ENCODE data around the gene CPNE5.
A peak's percentile ranks its signal among the peaks of the same experiment; 100 is the strongest.
"Not testable (repeated sequence)": the region's sequence is repeated elsewhere in the genome, so short reads cannot be mapped to it uniquely, and the experiment has no call there.

Gene CPNE5

DNA sequence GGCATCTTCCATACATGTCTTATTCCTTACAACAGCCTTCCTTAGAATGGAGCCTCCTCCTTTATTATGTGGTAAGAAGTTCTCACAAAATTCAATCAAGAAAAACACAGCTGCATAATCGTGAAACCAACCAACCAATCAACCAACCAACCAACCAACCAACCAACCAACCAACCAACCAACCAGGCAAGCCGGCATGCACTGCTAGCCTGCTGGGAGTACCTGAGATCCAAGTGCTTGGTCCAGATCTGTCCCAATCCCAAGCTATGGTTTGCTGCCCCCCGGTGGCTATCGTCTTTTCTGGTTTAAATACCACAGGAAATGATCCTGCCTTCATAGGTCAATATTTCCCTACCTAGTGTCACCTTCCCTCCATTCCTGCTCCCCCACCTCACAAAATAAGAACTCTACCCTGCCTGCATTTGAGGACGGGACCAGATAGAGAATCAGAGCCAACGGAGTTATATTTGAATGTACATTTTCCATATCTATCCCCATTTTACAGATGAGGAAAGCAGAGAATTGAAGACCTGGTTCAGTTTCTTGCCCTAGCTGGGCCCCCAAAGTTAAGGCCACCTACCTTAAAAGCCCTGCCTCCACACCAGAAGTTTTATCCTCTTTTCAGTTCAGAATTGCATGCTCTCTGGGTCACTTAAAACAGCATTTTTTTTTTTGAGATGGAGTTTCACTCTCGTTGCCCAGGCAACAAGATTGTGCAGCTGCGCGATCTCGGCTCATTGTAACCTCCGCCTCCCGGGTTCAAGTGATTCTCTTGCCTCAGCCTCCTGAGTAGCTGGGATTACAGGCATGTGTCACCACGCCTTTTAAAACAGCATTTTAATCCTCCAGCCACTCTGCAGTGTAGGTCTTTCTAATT lies 114.5 kb downstream of the CPNE5 start:
- intact Hi-C loops (cut with DNase I): no loop called here
- peak in 41 of 42 donors; percentile 28 to 83 (median 58) for DNase-seq

DNA sequence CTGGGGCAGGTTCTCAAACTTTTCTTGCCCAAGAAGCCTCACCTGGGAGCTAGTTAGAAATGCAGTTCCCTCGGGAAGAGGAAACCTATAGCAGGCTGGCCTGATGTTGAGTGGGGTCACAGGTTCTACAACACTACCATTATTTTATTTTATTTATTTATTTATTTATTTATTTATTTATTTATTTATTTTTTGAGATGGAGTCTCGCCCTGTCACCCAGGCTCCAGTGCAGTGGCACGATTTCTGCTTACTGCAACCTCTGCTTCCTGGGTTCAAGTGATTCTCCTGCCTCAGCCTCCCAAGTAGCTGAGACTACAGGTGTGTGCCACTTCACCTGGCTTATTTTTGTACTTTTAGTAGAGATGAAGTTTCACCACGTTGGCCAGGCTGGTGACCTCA lies 115.3 kb downstream of the CPNE5 start:
- DNase-seq; intact Hi-C loops (cut with DNase I): not testable (repeated sequence)

DNA sequence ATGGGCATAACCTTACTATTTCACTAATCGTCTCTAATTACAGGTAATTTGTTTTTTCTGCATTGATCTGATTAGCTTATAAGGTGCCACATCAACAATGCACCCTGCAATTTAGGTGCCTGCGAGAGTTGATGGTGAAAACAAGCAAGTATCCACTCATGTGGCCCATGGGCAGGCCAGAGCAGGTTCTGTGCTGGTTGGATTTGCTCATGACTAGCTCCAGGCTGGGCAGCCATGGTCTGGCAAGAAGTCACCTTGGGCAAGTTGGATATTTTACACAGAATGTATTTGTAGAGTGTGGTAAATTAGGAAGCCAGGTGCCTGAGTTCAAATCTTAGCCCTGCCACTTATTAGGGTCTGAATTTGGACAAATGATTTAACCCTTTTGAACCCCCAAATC lies 116.4 kb downstream of the CPNE5 start:
- no peak for DNase-seq
- intact Hi-C loops (cut with DNase I): no loop called here

DNA sequence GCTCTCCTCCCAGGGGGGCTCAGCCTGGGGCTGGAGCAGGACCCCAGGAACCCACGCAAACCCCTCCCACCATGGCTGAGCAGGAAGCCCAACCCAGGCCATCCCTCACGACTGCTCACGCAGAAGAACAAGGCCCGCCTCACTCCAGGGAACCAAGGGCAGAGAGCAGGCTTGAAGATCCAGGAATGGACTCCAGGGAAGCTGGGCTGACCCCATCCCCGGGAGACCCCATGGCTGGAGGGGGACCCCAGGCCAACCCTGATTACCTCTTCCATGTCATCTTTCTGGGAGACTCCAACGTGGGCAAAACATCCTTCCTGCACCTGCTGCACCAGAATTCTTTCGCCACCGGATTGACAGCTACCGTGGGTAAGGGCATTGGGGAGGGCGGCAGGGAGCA lies 116.9 kb downstream of the CPNE5 start:
- DNase-seq: no peak
- intact Hi-C loops (cut with DNase I): no loop called here

DNA sequence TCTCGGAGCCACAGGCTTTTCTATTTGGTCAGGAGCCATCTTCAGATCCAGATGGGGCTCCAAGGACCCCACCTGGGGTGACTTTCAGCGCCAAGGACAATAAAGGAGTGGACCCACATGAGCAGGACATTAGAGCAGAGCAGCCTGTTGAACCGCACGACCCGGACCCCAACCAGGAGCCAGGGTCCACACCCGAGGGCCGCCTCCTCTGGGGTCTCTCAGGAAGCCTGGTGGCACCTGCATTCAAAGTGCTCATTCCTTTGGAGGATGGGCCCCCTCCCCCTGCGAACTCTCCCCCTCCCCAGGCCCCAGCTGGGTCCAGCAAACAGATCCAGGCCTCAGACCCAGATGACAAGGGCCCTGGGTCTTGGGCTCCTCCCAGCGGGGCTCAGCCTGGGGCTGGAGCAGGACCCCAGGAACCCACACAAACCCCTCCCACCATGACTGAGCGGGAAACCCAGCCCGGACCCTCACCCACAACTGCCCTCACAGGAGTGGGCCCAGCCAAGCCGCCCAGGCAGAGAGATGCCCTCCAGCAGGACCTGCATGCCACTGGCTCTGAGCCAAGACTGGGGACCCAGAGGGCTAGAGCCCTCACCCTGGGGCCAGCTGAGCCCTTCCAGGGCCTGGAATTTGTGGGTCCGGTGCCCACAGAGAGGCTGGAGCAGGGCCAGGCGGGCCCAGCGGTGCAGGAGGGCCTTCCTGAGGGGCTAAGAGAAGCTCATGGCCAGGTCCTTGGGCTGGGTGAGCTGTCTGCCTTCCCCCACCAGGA lies 117.7 kb downstream of the CPNE5 start:
- intact Hi-C loops (cut with DNase I): no loop called here
- no peak for DNase-seq

DNA sequence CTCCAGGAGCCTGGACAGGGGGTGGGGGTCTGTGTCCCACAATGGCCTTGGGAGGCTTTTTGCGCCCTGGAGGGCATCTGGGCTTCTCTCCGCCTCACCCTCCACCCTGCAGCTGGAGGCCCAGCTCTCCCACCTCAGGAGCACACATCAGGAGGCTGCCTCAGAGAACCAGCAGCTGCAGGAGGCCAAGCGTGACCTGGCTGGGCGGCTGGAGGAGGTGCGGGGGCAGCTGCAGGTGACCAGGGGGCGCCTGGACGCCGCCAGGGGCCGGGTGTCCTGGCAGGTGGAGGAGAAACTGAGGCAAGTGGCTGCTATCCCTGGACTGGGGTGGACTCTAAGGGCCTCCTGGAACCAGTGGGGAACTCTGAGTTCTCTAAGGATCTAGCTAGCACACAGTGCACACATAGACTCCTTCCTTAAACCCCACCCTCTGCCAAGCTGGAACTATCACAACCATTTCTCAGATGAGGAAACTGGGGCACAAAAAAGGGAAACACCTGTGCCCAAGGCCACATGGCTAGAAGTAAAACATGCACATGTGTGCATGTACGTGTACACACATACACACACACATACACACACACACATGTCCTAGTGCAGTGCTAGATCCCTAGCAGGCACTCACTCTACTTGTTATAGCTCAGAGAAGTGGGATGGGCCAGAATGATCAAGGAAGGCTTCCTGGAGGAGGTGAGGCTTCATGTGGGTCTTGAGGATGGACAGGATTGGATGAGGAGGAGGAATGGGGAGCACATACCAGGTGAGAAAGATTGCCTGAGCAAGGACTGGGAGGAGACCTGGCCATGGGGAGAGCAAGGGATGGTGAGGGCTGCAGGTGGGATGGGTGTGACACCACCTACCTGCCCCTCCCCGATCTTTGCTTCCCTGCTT lies 118.7 kb downstream of the CPNE5 start:
- DNase-seq: peak in 1 of 42 donors; percentile 3
- intact Hi-C loops (cut with DNase I): no loop called here

DNA sequence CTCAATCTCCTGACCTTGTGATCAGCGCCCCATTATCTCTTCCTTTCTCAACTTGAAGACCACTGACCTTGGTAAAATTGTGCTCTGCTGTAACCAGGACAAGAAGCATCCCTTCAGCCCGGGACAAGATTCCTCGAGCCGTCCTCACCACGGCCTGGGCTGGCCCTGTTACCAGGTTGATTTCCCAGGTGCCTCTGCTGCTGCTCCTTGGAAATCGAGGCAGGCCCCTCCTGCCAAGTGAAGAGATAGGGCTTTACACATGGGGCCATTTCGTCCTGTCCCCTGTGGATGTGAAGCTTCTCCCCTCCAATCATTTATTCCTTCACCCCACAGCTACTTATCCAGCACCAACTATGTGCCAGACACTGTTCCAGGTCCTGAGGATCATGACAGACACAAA lies 120.1 kb downstream of the CPNE5 start:
- intact Hi-C loops (cut with DNase I): no loop called here

DNA sequence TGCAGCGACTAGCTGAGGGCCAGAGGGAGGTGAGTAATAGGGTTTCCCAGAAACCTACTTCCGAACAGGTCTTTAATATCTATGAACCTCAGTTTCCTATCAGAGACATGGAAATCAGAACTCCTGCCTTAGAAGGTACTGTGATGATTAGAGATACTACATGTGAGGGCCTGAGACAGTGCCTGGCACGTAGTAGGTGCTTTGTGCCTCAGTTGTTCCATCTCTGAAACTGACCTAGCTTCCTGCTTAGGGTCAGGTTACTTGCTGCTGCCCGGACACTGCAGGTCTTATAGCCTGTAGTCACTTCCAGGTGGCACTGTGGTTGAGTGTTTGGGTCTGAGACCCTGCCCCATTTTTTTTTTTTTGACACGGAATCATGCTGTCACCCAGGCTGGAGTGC lies 120.7 kb downstream of the CPNE5 start:
- intact Hi-C loops (cut with DNase I): no loop called here
- no peak for DNase-seq

More for the DNA sequence above, 120.1 kb downstream of the CPNE5 start:
- peak in 1 of 42 donors; percentile 14 for DNase-seq

DNA sequence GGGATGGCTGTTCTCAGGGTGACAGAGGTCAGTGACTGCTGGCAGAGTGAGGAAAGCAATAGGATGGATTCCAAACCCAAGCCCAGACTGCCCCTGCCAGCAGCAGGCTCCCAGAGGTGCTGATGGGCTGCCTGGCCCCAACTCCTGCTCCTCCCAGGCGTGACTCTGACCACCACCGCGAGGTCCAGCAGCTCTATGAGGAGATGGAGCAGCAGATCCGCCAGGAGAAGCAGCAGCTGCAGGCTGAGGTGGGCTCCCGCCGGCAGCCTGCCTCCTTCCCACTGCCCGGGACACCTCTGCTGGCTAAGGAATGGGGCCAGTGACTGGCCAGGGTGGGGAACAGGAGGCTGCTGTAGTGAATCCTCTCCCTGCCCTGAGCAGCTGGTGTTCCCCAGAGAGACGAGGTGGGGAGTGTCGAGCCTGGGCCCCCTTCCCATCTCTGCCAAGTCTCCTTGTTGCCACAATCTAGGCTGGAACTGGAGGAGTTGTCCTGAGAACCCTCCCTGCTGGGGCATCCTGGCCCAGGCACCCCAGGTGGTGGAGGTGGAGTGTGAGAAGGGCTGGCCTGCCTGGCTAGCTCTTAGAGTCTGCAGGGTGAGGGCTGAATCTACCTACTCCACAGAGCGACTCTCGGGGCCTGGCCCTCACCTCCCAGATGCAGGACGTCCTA lies 121.2 kb downstream of the CPNE5 start:
- intact Hi-C loops (cut with DNase I): no loop called here
- DNase-seq: no peak

DNA sequence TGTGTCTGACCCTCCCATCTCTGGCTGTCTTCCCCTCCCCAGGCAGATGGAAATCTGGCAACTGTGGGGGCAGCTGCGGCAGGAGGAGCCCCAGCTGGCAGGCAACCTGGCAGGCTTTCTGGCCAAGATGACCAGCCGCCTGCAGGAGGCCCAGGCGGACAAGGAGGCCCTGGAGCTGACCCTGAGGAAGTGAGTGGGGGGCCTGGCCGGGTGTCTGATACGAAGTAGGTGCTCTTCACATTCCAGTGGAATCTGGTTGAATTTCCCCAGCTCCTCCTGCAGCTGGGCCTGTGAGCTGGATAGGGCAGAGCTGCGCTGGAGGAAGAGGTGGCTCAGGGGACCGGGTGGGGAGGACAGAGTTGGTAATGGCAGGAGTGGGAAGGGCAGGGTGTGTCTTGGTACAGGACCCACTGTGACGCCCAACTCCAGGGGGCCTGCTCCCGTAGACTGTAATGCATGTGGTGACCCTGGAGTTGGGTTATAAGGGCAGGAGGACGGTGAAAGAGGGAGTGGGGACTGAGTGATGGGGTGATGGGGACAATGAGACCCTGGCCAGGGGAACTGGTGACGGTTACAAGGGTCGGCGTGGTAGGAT lies 121.9 kb downstream of the CPNE5 start:
- DNase-seq: peak in 1 of 42 donors; percentile 17
- intact Hi-C loops (cut with DNase I): no loop called here

DNA sequence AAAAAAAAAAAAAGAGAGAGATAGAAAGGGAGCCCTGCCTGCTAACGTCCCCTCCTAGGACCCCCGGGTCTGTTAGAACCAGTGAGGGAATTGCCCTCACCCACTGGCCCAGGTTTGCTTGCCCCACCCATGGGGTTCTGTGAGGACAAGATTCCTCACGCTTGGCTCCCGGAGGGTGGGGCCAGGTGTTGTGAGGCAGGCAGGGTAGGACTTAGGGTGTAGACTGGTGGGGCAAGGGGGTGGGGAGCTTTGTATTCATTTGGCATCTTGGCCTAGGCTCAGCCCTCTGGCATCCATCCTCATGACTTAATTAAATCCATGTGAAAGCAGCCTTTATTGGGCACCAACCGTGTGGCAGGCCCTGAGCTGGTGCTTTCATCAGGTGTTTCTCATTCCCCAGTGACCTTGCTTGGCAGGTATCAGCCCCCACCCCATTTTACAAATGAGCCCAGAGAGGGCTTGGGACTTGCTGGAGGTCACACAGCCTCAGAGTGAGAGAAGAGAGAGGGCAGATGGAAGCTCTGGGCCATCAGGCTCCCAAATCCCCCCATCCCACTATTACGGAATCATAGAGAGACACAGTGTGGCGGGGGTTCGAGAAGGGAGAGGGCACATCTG lies 122.7 kb downstream of the CPNE5 start:
- intact Hi-C loops (cut with DNase I): no loop called here
- DNase-seq: no peak

DNA sequence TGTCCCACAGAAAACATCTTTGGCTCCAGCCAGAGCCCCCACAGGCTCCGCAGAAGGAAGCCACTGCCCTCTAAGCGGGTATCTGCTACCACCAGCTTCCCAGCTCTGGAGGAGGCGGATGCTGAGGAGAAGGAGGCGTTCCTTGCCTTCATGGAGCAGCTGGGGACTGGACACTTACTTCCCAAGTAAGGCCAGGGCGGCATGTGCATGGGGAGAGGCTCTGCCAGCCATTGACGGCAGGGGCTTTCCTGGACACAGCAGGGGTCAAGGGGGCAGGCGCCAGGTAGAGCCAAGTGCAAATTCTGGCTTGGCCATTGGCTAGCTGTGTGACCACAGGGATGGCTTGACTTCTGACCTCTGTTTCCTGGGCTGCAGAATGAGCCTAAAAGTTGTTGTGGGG lies 123.8 kb downstream of the CPNE5 start:
- DNase-seq: no peak
- intact Hi-C loops (cut with DNase I): no loop called here

DNA sequence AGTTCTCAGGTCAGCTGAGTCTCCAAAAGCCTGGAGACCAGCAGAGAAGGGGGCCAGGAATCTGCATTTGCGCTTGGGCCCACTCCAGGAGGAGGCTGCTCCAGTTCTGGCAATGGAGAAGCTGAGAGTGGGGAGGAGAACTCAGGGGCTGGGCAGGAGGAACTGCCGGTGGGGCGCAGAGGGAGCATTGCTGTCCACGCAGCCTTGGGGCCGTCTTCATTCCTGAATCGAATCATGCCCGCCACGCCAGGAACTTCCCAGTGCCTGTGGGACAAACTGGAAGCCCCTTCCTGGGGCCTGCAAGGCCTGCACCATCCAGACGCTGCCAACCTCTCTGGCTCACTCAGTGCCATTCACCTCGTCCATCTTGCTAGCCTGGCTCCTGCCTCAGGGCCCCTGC lies 124.7 kb downstream of the CPNE5 start:
- no peak for DNase-seq
- intact Hi-C loops (cut with DNase I): no loop called here

DNA sequence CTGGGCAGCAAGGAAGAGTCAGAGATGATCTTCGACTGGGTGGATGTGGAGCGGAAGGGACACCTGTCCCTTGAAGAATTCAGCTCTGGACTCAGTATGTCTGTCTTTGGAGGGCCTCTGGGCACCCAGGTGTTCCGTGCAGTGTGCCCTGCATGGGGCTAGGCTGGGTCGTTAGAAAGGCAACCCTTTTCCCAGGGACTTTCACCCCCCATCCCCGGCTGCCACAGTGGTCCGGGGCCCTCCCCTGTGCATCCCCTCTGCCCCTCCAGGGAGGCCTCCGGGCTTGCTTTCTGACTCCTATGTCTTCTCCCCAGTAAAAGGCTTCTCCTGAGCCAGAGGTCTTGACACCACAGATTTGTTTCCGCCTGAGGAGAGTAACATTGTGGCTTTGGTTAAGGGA lies 125.4 kb downstream of the CPNE5 start:
- intact Hi-C loops (cut with DNase I): no loop called here

DNA sequence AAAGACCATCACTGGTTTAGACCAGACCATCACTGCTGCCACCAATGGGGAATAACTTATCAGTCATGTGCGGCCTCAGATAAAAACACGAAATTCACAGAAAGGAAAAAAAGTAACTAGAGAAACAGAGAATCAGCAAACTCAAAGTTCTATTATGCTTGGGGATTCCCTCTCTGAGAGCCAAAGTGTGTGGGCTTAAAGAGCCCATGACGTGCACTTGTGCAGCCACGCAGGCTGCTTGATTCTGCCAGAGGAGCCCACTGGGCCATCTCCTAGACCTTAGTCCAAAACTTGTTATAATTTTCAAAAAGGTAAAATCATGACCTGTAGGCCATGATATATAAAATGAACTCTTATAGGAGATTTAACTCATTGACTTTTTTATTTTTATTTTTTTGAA lies 126.4 kb downstream of the CPNE5 start:
- intact Hi-C loops (cut with DNase I): no loop called here
- DNase-seq: peak in 1 of 42 donors; percentile 4

More for the DNA sequence above, 125.4 kb downstream of the CPNE5 start:
- DNase-seq: no peak

DNA sequence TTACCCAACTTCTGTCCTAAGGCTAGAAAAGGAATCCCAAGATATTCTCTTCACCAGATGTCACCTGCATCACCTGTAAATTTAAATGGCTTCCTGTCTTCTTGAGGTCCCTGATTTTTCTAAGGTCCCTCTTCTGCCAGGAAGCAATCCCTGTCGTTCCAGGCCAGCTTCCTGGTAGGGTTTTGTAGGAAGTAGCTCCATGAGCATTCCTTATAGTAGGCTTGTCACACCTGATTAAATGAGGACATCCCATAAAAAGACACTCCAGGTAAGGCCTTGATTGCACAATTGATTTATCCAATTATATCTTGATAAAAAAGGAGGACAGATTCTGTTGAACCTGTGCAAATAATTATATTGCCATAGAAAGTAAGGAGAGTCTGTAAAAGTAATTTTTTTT lies 132.9 kb downstream of the CPNE5 start:
- DNase-seq: no peak
- intact Hi-C loops (cut with DNase I): no loop called here

DNA sequence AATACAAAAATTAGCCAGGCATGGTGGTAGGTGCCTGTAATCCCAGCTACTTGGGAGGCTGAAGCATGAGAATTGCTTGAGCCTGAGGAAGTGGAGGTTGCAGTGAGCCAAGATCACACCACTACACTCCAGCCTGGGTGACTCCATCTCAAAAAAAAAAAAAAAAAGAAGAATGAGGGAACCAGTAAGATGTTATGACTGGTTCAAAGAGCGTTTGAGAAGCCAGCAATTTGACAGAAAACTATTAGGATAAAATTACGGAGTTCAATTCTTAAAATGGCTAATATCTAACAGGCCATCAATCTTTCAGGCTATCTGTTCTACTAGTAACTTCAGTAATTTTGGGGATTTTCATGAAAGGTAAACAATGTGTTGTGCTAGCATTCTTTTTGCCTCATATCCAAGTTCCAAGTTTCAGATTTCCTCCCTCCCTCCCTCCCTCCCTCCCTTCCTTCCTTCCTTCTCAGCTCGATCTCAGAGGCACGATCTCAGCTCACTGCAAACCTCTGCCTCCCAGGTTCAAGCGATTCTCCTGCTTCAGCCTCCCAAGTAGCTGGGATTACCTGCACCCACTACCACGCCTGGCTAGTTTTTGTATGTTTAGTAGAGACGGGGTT lies 134.2 kb downstream of the CPNE5 start:
- intact Hi-C loops (cut with DNase I); DNase-seq: not testable (repeated sequence)

DNA sequence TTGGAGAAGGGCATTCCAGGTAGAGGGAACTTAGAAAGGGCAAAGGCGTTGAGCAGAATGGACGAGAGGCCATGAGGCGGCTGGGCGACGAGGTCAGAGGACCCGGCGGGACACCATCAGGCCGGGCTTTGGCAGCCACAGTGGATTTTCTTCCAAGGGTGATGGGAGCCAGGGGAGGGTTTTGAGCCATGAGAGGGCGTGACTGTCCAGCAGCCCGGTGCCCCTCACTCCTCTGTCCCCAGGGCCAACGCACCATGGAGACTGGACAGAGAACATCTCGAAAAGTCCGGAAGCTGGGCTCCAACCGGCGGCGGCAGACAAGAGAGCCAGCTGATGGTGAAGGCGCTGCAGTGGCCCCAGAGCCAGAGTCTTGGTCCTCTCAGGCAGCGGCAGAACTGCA lies 135.3 kb downstream of the CPNE5 start:
- DNase-seq: no peak
- intact Hi-C loops (cut with DNase I): no loop called here

Measured in head of caudate nucleus (tissue), 42 donors.